Mucosa of stomach (tissue), 1 donor: ENCODE results near the gene SIPA1L3.

ENCODE experiments used
- H3K27me3 ChIP-seq: one replicate; pipeline ENCODE4 v1.7.0; 2013; ENCODE audit warnings: mild to moderate bottlenecking, low read length; ENCODE audit not compliant: control insufficient read depth, insufficient read depth
- H3K36me3 ChIP-seq: one replicate; pipeline ENCODE4 v1.7.0; 2013; ENCODE audit warnings: low read length; ENCODE audit not compliant: control insufficient read depth, insufficient read depth
- H3K4me1 ChIP-seq: one replicate; pipeline ENCODE4 v1.7.0; 2013; ENCODE audit warnings: mild to moderate bottlenecking, low read length; ENCODE audit not compliant: control insufficient read depth, insufficient read depth
- H3K4me3 ChIP-seq: one replicate; pipeline ENCODE4 v1.7.0; 2013; ENCODE audit warnings: low read length
- H3K9ac ChIP-seq: one replicate; pipeline ENCODE4 v1.7.0; 2013; ENCODE audit warnings: mild to moderate bottlenecking, low read length, moderate library complexity
- H3K9me3 ChIP-seq: one replicate; pipeline ENCODE4 v1.7.0; 2013; ENCODE audit warnings: mild to moderate bottlenecking, low read length, moderate library complexity; ENCODE audit not compliant: control insufficient read depth
- donor health status: Pancreatic carcinoma.

Gene SIPA1L3

DNA sequence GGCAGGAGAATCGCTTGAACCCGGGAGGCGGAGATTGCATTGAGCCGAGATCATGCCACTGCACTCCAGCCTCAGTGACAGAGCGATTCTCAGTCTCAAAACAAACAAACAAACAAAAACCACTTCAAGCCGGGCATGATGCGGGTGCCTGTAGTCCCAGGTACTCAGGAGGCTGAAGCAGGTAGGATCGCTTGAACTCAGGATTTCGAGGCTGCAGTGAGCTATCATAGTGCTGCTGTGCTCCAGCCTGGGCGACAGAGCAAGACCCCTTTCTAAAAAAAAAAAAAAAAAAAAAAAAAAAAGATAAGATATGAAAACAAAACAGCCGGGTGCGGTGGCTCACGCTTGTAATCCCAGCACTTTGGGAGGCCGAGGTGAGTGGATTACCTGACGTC, 336.3 kb downstream of the SIPA1L3 start:
- Histone ChIP-seq H3K9ac (peak overlapping the region; percentile 53), H3K4me3 (no peak overlapping the region), H3K36me3 (no peaks in the 10 kb centered on the region), H3K27me3 (no peaks in the 10 kb centered on the region), H3K9me3 (no peaks in the 10 kb centered on the region), H3K4me1 (peaks cover 5% of the 10 kb centered on the region)

- H3K36me3 ChIP-seq = no peaks in the 10 kb centered on the region
- no peaks in the 10 kb centered on the region for H3K27me3 ChIP-seq
- no peak overlapping the region for H3K9ac ChIP-seq
- H3K4me1 ChIP-seq = peaks cover 15% of the 10 kb centered on the region
- H3K4me3 ChIP-seq = no peak overlapping the region
- H3K9me3 ChIP-seq = no peaks in the 10 kb centered on the region
These were observed 339.0 kb downstream of the SIPA1L3 start for GRCh38 chr19:38245826-38246498.

DNA sequence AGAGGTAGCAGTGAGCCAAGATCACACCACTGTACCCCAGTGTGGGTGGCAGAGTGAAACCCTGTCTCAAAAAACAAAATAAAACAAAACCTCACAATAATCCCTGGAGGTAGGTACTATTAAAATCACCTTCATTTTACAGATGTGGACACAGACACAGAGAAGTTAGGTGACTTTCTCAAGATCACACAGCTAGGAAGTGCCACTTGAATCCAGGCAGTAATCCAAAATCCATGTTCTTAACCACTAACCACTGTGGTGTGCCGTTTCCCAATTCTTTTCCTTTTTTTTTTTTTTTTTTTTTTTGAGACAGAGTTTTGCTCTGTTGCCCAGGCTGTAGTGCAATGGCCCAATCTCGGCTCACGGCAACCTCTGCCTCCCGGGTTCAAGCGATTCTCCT, 340.1 kb downstream of the SIPA1L3 start:
- Histone ChIP-seq H3K9me3 (no peaks in the 10 kb centered on the region), H3K27me3 (no peaks in the 10 kb centered on the region), H3K4me3 (no peak overlapping the region), H3K9ac (no peak overlapping the region), H3K36me3 (no peaks in the 10 kb centered on the region), H3K4me1 (peaks cover 25% of the 10 kb centered on the region)

- no peaks in the 10 kb centered on the region for H3K9me3 ChIP-seq
- H3K9ac ChIP-seq = no peak overlapping the region
- peaks cover 25% of the 10 kb centered on the region for H3K4me1 ChIP-seq
- no peaks in the 10 kb centered on the region for H3K27me3 ChIP-seq
- no peaks in the 10 kb centered on the region for H3K36me3 ChIP-seq
- no peak overlapping the region for H3K4me3 ChIP-seq
These were observed 340.8 kb downstream of the SIPA1L3 start for GRCh38 chr19:38247734-38248268.

- no peak overlapping the region for H3K9ac ChIP-seq
These were observed 341.4 kb downstream of the SIPA1L3 start for GRCh38 chr19:38248421-38248820.

DNA sequence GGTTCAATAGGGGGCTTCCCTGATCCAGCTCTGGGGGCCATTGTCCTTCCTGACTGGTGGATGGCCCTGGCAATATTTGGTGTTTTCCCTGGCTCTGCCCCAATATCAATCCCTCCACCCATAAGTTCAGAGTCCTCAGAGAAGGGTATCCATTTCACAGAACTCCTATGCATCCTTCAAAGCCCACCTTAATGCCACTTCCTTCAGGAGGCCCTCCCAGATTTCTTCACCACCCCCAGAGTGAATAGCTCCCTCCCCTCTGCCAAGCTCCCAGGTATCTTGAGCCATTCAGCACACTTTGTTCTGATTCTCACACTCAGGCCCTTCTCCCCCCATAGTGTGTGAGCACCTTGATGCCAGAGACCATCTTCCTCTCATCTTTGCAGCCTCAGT, 343.4 kb downstream of the SIPA1L3 start:
- H3K36me3 ChIP-seq = no peaks in the 10 kb centered on the region
- no peak overlapping the region for H3K9ac ChIP-seq
- H3K27me3 ChIP-seq = peaks cover under 1% of the 10 kb centered on the region
- H3K4me1 ChIP-seq = peaks cover 25% of the 10 kb centered on the region
- H3K9me3 ChIP-seq = no peaks in the 10 kb centered on the region
- no peak overlapping the region for H3K4me3 ChIP-seq

More at GRCh38 chr19:38248421-38248820, 341.4 kb downstream of the SIPA1L3 start:
- Histone ChIP-seq H3K4me3 (no peak overlapping the region), H3K4me1 (peaks cover 25% of the 10 kb centered on the region), H3K9me3 (no peaks in the 10 kb centered on the region), H3K27me3 (no peaks in the 10 kb centered on the region), H3K36me3 (no peaks in the 10 kb centered on the region)

- Histone ChIP-seq H3K27me3 (peaks cover 6% of the 10 kb centered on the region), H3K36me3 (no peaks in the 10 kb centered on the region), H3K4me1 (peaks cover 25% of the 10 kb centered on the region), H3K9me3 (no peaks in the 10 kb centered on the region), H3K9ac (peak overlapping the region; percentile 42), H3K4me3 (no peak overlapping the region)
These were observed 344.0 kb downstream of the SIPA1L3 start for GRCh38 chr19:38250821-38251563.

- Histone ChIP-seq H3K9ac (peak overlapping the region; percentile 42), H3K4me3 (no peak overlapping the region)
These were observed 344.6 kb downstream of the SIPA1L3 start for GRCh38 chr19:38251564-38252051.

DNA sequence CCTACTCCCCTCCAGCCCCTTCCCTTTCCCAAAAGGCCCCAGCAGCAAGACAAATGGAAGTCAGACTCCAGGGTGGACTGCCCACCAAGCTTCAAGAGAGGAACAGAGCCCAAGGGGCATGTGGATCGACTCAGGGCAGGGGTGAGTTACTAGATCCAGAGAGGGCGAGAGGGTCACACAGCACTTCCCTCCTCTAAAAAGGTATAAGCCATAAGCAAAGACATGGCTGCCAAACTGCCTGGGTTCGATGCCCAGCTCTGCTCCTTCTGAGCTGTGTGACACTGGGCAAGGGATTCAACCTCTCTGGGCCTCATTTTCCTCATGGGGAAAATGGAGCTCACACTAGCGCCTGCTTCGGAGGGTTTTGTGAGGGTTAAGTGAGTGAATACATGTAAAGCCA, 345.4 kb downstream of the SIPA1L3 start:
- Histone ChIP-seq H3K27me3 (peaks cover 19% of the 10 kb centered on the region), H3K9me3 (no peaks in the 10 kb centered on the region), H3K9ac (peak overlapping the region; percentile 55), H3K4me1 (peaks cover 25% of the 10 kb centered on the region), H3K4me3 (no peak overlapping the region), H3K36me3 (no peaks in the 10 kb centered on the region)

More at GRCh38 chr19:38251564-38252051, 344.6 kb downstream of the SIPA1L3 start:
- peaks cover 25% of the 10 kb centered on the region for H3K4me1 ChIP-seq
- H3K9me3 ChIP-seq = no peaks in the 10 kb centered on the region
- H3K27me3 ChIP-seq = peaks cover 13% of the 10 kb centered on the region
- no peaks in the 10 kb centered on the region for H3K36me3 ChIP-seq

GRCh38 chr19:38252941-38253691, 346.1 kb downstream of the SIPA1L3 start:
- Histone ChIP-seq H3K4me3 (no peak overlapping the region), H3K27me3 (peaks cover 19% of the 10 kb centered on the region), H3K9me3 (no peaks in the 10 kb centered on the region), H3K9ac (peak overlapping the region; percentile 55), H3K36me3 (no peaks in the 10 kb centered on the region), H3K4me1 (peaks cover 21% of the 10 kb centered on the region)

- Histone ChIP-seq H3K4me1 (peaks cover 17% of the 10 kb centered on the region), H3K27me3 (peaks cover 19% of the 10 kb centered on the region), H3K36me3 (no peaks in the 10 kb centered on the region), H3K9me3 (no peaks in the 10 kb centered on the region), H3K9ac (peak overlapping the region; percentile 55), H3K4me3 (no peak overlapping the region)
These were observed 346.8 kb downstream of the SIPA1L3 start for GRCh38 chr19:38253788-38254187.
